Measurements from ENCODE around the gene NCKAP5L. TPM values are rescaled to one million over a fixed set of nuclear protein-coding genes. Genes with fewer than 3 reads are reported as not detected.

Gene NCKAP5L
- total and polyA plus RNA-seq, 9 of the 15 experiments (the other 6 are each of a cell fraction or from before 2014, with no cell fraction given): 0.01 to 14.4 (median 3.7) TPM

DNA sequence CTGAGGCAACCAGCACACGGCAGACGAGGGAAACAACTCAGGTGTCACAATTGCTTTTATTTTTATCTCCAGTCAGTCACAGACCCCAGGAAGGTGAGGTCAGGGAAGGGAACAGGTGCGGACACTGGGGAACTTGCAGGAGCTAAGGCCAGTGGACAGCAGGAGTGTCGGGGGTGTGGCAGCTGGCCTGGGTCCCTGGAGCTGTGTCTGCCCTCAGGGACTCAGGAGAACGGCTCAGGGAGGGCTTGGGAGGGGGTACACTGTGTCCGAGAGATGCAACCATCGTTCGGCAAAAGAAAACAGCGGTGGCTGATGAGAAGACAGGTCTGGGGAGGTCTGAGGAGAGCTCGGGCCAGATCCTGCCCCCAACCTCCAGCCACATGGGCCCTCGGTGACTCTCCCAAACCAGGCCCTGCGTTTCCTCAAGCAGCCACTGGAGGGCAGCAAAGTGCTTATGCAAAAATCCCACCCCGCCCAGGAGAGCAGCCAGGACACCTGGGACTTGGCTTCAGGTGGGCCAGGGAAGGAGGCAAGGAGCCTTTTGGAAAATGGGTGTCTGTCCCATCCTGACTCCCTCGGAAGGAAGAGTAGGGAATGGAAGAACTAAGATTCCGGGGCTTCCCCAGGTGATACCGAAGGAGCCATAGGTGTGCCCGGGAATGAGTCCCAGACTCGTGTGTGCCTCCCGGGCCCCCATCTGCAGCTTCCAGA, 38.8 kb upstream of the NCKAP5L start (continued):
- TF ChIP-seq PKNOX1 (IDR thresholded peaks at IDR 0.05) (no peak), FOXM1 (IDR thresholded peaks at IDR 0.05; ENCODE audit: low read depth) (no peak), FOXM1 (CRISPR knock-in tag; IDR thresholded peaks at IDR 0.05; ENCODE audit: low read depth) (no peak), RAD21 (CRISPR knock-in tag; conservative IDR thresholded peaks at IDR 0.05 in 1 of 2, IDR thresholded peaks at IDR 0.05 in 1 of 2) (peak; percentile 86 to 87), MAZ (CRISPR knock-in tag; conservative IDR thresholded peaks at IDR 0.05 in 1 of 2, IDR thresholded peaks at IDR 0.05 in 1 of 2) (peak; percentile 60 to 78), ZFP36 (IDR thresholded peaks at IDR 0.05; ENCODE audit: low read depth, low read length, partially characterized antibody) (no peak), ZBTB7A (IDR thresholded peaks at IDR 0.05; ENCODE audit: borderline replicate concordance, control insufficient read depth, low read depth, low read length) (peak; percentile 55), PCBP1 (IDR thresholded peaks at IDR 0.05; ENCODE audit: low read depth, low read length, poor library complexity, severe bottlenecking) (no peak), PCBP2 (IDR thresholded peaks at IDR 0.05; ENCODE audit: low read depth, low read length, poor library complexity, severe bottlenecking) (no peak), KAT8 (IDR thresholded peaks at IDR 0.05; ENCODE audit: low read depth) (no peak), MTA3 (IDR thresholded peaks at IDR 0.05; ENCODE audit: borderline replicate concordance) (peak; percentile 49; the same call in 1 of the 2 replicates), TFE3 (CRISPR knock-in tag; IDR thresholded peaks at IDR 0.05) (no peak), FOSL1 (tag; conservative IDR thresholded peaks at IDR 0.05) (no peak), NEUROD1 (IDR thresholded peaks at IDR 0.05; ENCODE audit: borderline replicate concordance, low read depth, low read length, partially characterized antibody) (no peak), ARID2 (IDR thresholded peaks at IDR 0.05) (peak; percentile 62; the same call in 1 of the 2 replicates), HDAC1 (IDR thresholded peaks at IDR 0.05) (no peak), ZNF217 (CRISPR knock-in tag; IDR thresholded peaks at IDR 0.05) (no peak), CBFB (CRISPR knock-in tag; IDR thresholded peaks at IDR 0.05) (no peak), RB1 (IDR thresholded peaks at IDR 0.05; ENCODE audit: low read depth) (peak; percentile 63; the same call in 1 of the 2 replicates)
- TF ChIP-seq, protein P1, sequence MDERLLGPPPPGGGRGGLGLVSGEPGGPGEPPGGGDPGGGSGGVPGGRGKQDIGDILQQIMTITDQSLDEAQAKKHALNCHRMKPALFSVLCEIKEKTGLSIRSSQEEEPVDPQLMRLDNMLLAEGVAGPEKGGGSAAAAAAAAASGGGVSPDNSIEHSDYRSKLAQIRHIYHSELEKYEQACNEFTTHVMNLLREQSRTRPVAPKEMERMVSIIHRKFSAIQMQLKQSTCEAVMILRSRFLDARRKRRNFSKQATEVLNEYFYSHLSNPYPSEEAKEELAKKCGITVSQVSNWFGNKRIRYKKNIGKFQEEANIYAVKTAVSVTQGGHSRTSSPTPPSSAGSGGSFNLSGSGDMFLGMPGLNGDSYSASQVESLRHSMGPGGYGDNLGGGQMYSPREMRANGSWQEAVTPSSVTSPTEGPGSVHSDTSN (CRISPR knock-in tag; IDR thresholded peaks at IDR 0.05; ENCODE audit: low read depth): no peak
- TF ChIP-seq, protein P1 (tag; conservative IDR thresholded peaks at IDR 0.05; ENCODE audit: low read depth): no peak

Measured in K562 (cell line).